HG03066 (cell line): ENCODE data around the gene MORF4L1.
A peak's percentile ranks its signal among the peaks of the same experiment; 100 is the strongest.

Experiments
- ATAC-seq: cut with Tn5 transposase; IDR thresholded peaks from one replicate; pipeline ENCODE4 v1.9.1; 2021; ENCODE audit warnings: low read depth; ENCODE audit not compliant: unreplicated experiment

Gene MORF4L1

GRCh38 chr15:78942741-78943140 lies 70.1 kb downstream of the MORF4L1 start:
- no peak for ATAC-seq

GRCh38 chr15:78943692-78944091 lies 71.0 kb downstream of the MORF4L1 start:
- no peak for ATAC-seq

GRCh38 chr15:78944202-78944625 lies 71.5 kb downstream of the MORF4L1 start:
- peak; percentile 27 for ATAC-seq

GRCh38 chr15:78944669-78945407 lies 72.1 kb downstream of the MORF4L1 start, which contains the start of gene CTSH:
TSS of gene CTSH (minus strand) at chr15:78945046. CDS start at chr15:78944981, 65 bp downstream.
- peak; percentile 56 for ATAC-seq

GRCh38 chr15:78946493-78946892 lies 73.8 kb downstream of the MORF4L1 start:
- ATAC-seq: no peak

- ATAC-seq: no peak
These were observed 74.8 kb downstream of the MORF4L1 start for GRCh38 chr15:78947506-78947905.
